Natural killer cell (primary cell): ENCODE measurements around the gene PLXNA4. TPM values are rescaled to one million over a fixed set of nuclear protein-coding genes. Genes with fewer than 3 reads are reported as not detected.

Experiments used
- ATAC-seq, 3 donors: fragments of 150-1000 bp in 2 of 3; fragments of 200-7000 bp in 1 of 3; cut with Tn5 transposase; 1 replicate in 1 of 3; 2 replicates in 2 of 3; pipeline ENCODE4 v1.10.0; 2021; ENCODE audit warnings: mild to moderate bottlenecking in 2 of 3, moderate library complexity in 2 of 3
- DNase-seq, 2 donors: peaks; one replicate each; pipeline versions ENCODE4 v3.0.0 to v3.0.0-alpha.2; 2013 to 2021; ENCODE audit warnings: mixed read lengths in 1 of 2
- H3K27ac ChIP-seq: one replicate; pipeline ENCODE4 v1.5.1; 2013; ENCODE audit warnings: mild to moderate bottlenecking, low read length
- H3K27me3 ChIP-seq: one replicate; pipeline ENCODE4 v1.6.1; 2013; ENCODE audit warnings: low read length; ENCODE audit not compliant: control insufficient read depth, insufficient read depth
- H3K36me3 ChIP-seq: one replicate; pipeline ENCODE4 v1.6.1; 2013; ENCODE audit warnings: low read length; ENCODE audit not compliant: control insufficient read depth, insufficient read depth
- H3K4me1 ChIP-seq: one replicate; pipeline ENCODE4 v1.6.1; 2013; ENCODE audit warnings: low read length; ENCODE audit not compliant: control insufficient read depth, insufficient read depth
- H3K4me3 ChIP-seq: one replicate; pipeline ENCODE4 v1.5.1; 2013; ENCODE audit warnings: low read length
- H3K9me3 ChIP-seq: one replicate; pipeline ENCODE4 v1.6.1; 2013; ENCODE audit warnings: low read length; ENCODE audit not compliant: control insufficient read depth, insufficient read depth
- H3K27ac Mint-ChIP-seq, 2 donors: one replicate each; pipeline ENCODE4 v1.8.0; 2022; ENCODE audit warnings: mild to moderate bottlenecking in 2 of 2, mixed read lengths in 2 of 2, moderate library complexity in 1 of 2
- H3K27me3 Mint-ChIP-seq, 2 donors: one replicate each; pipeline ENCODE4 v1.8.0; 2022; ENCODE audit warnings: low read depth in 2 of 2, mixed read lengths in 2 of 2
- H3K36me3 Mint-ChIP-seq: one replicate; pipeline ENCODE4 v1.8.0; 2022; ENCODE audit warnings: mixed read lengths
- H3K4me1 Mint-ChIP-seq, 2 donors: one replicate each; pipeline ENCODE4 v1.8.0; 2022; ENCODE audit warnings: mixed read lengths in 2 of 2
- H3K4me3 Mint-ChIP-seq: one replicate; pipeline ENCODE4 v1.8.0; 2022; ENCODE audit warnings: mild to moderate bottlenecking, moderate library complexity, mixed read lengths
- H3K9me3 Mint-ChIP-seq, 2 donors: one replicate each; pipeline ENCODE4 v1.8.0; 2022; ENCODE audit warnings: mixed read lengths in 2 of 2
- CTCF ChIP-seq: fragments of 200-600 bp; IDR thresholded peaks from one replicate; pipeline ENCODE4 v1.8.0; 2022; ENCODE audit warnings: antibody characterized with exemption
- WGBS: methylation state at CpG from one replicate; pipeline ENCODE4 v1.1.7; 2013; ENCODE audit warnings: missing lambda C conversion rate; ENCODE audit not compliant: insufficient coverage; 5-methylcytosine and 5-hydroxymethylcytosine counted together
- intact Hi-C: fragments of 100-400 bp; cut with micrococcal nuclease; formaldehyde crosslinking; loops from one replicate; pipeline ENCODE4 v1.14.2; 2022
- total RNA-seq, 4 donors: library from RNA; stranded (reverse); fragments of 120-200 nt in 1 of 4; gene quantifications; one replicate each; pipeline versions ENCODE4 v1.2.3 to v1.2.4, GENCODE V29; 2013 to 2022

PLXNA4 gene
- total RNA-seq, 3 donors from 2014 or later (not counting 1 experiment from before 2014, with no cell fraction given): 5.1 to 15.3 (median 10.9) TPM

GRCh38 chr7:132417103-132417906 lies 159.0 kb downstream of the PLXNA4 start:
- Mint-ChIP-seq H3K4me1 (peaks cover 44 to 47% of the 10 kb centered on the region in 2 donors), H3K27me3 (peaks cover 0 to 12% of the 10 kb centered on the region in 2 donors), H3K27ac (no peak overlapping the region), H3K4me3 (no peak overlapping the region), H3K9me3 (peaks cover 6 to 8% of the 10 kb centered on the region in 2 donors), H3K36me3 (peaks cover 11% of the 10 kb centered on the region)
- Histone ChIP-seq H3K4me1 (peaks cover 26% of the 10 kb centered on the region), H3K36me3 (no peaks in the 10 kb centered on the region), H3K27ac (no peak overlapping the region), H3K4me3 (no peak overlapping the region), H3K9me3 (no peaks in the 10 kb centered on the region), H3K27me3 (no peaks in the 10 kb centered on the region)
- 83% methylated on average over 7 of the region's 9 CpGs for whole genome bisulfite sequencing
- no peak for TF ChIP-seq CTCF
- DNase-seq: no peak
- intact Hi-C loops: no loop called here
- no peak for ATAC-seq

- Histone ChIP-seq H3K27ac (no peak overlapping the region), H3K9me3 (no peaks in the 10 kb centered on the region), H3K4me1 (peaks cover 29% of the 10 kb centered on the region), H3K36me3 (no peaks in the 10 kb centered on the region), H3K4me3 (no peak overlapping the region), H3K27me3 (no peaks in the 10 kb centered on the region)
- TF ChIP-seq CTCF: no peak
- H3K36me3 Mint-ChIP-seq: peaks cover 9% of the 10 kb centered on the region
- peaks cover 51 to 54% of the 10 kb centered on the region in 2 donors for H3K4me1 Mint-ChIP-seq
- 90% methylated on average over 2 of the region's 2 CpGs for whole genome bisulfite sequencing
- ATAC-seq (no peak), DNase-seq (no peak)
- H3K9me3 Mint-ChIP-seq: peaks cover 6 to 8% of the 10 kb centered on the region in 2 donors
- H3K27ac Mint-ChIP-seq: no peak overlapping the region
- intact Hi-C loops: no loop called here
- H3K4me3 Mint-ChIP-seq: no peak overlapping the region
- H3K27me3 Mint-ChIP-seq: peaks cover 0 to 18% of the 10 kb centered on the region in 2 donors
These were observed 159.9 kb downstream of the PLXNA4 start for GRCh38 chr7:132416395-132416794.

GRCh38 chr7:132415259-132415658 lies 161.0 kb downstream of the PLXNA4 start:
- Histone ChIP-seq H3K4me1 (peaks cover 31% of the 10 kb centered on the region), H3K27ac (no peak overlapping the region), H3K36me3 (no peaks in the 10 kb centered on the region), H3K9me3 (no peaks in the 10 kb centered on the region), H3K4me3 (no peak overlapping the region), H3K27me3 (no peaks in the 10 kb centered on the region)
- H3K4me3 Mint-ChIP-seq: no peak overlapping the region
- intact Hi-C loops: no loop called here
- no peaks in the 10 kb centered on the region for H3K36me3 Mint-ChIP-seq
- ATAC-seq (no peak), DNase-seq (no peak)
- H3K4me1 Mint-ChIP-seq: peaks cover 50 to 52% of the 10 kb centered on the region in 2 donors
- H3K27me3 Mint-ChIP-seq: peaks cover 0 to 10% of the 10 kb centered on the region in 2 donors
- no peak overlapping the region for H3K27ac Mint-ChIP-seq
- H3K9me3 Mint-ChIP-seq: no peaks in the 10 kb centered on the region
- 97% methylated on average over 3 of the region's 4 CpGs for WGBS
- TF ChIP-seq CTCF: no peak
